ENCODE results near the gene MFSD1. TPM values are rescaled to one million over a fixed set of nuclear protein-coding genes. Genes with fewer than 3 reads are reported as not detected.

The MFSD1 gene
- total and polyA plus RNA-seq, 2 of the 4 experiments (the other 2 are of a cell fraction), result 50.4 to 64.2 TPM

DNA sequence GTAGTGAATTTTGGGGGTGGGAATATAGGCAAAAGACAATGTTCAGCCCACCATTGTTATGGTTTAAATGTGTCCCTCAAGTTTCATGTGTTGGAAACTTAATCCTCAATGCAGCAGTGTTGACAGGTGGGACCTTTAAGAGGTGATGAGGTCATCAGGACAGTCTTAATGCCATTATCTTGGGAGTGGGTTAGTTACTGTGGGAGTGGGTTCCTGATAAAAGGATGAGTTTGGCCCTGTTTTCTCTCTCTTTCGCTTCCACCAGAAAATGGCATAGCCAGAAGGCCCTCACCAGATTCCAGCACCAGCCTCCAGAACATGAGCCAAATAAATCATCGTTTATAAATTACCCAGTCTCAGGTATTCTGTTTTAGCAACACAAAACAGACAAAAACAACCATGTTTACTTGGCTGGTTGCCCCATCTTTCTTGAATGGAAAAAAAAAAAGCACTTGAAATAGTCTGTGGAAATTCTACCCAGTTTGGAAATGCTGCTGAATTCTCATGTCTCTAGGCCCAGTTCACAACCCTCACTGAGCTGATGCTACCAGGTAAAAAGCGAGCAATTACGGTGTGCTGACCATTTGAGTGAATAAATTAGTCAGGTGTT, 31.0 kb upstream of the MFSD1 start:
- no peak for DNase-seq
- H3K14ac ChIP-seq (replicated peaks; ENCODE audit: low read depth, low read length), result peak overlapping the region; percentile 72; the same call in 1 of the 2 replicates
- POLR2A ChIA-PET (ENCODE audit: unreplicated experiment), result no interaction called here
- H3K9ac ChIP-seq (ENCODE audit: low read depth, low read length), result no peak overlapping the region
- no peaks in the 10 kb centered on the region for H3K9me3 ChIP-seq (ENCODE audit: control insufficient read depth, insufficient read depth, low read length)
- H2AK9ac ChIP-seq (replicated peaks; ENCODE audit: low read depth, low read length, poor library complexity), result no peak overlapping the region
- H3K4me3 ChIP-seq (ENCODE audit: insufficient read depth, low read depth, low read length), result no peak overlapping the region
- no peak overlapping the region for H3K56ac ChIP-seq (ENCODE audit: extremely low read depth, insufficient read depth, low read length)
- H4K8ac ChIP-seq (ENCODE audit: low read depth in 2 of 2, low read length in 2 of 2), result peak overlapping the region; percentile 27 to 61; a peak in 3 of 4 replicates
- peak overlapping the region; percentile 82 for H2BK120ac ChIP-seq (ENCODE audit: low read depth, low read length)
- WGBS, 2 experiments (ENCODE audit: extremely low coverage in 2 of 2, insufficient read length in 1 of 2), result 100% methylated on average over 1 of the region's 4 CpGs; no CpG with 5 or more reads in 1 of the 2 experiments
- H3K4me1 ChIP-seq (ENCODE audit: control insufficient read depth, insufficient read depth, low read length), result peaks cover 23% of the 10 kb centered on the region
- H2AFZ ChIP-seq (replicated peaks; ENCODE audit: low read length, poor library complexity), result no peak overlapping the region
- peak overlapping the region; percentile 51 for H2BK5ac ChIP-seq (ENCODE audit: low read depth, low read length, poor library complexity, severe bottlenecking)
- H4K5ac ChIP-seq (ENCODE audit: low read depth, low read length), result peak overlapping the region; percentile 69; the same call in 1 of the 2 replicates
- ATAC-seq (ENCODE audit: low read depth), result no peak
- peak overlapping the region; percentile 61 for H2AK5ac ChIP-seq (ENCODE audit: low read depth, low read length)
- intact Hi-C loops (cut with micrococcal nuclease), result no loop called here
- peak overlapping the region; percentile 80 for H2BK20ac ChIP-seq (ENCODE audit: low read depth, low read length)
- no peaks in the 10 kb centered on the region for H3K27me3 ChIP-seq (ENCODE audit: control insufficient read depth, insufficient read depth, low read length)
- dilution Hi-C loops (cut with HindIII; ENCODE audit: low sequenced_read_pairs, unreplicated experiment), result no loop called here
- H3K9me1 ChIP-seq (ENCODE audit: insufficient read depth, low read length), result peaks cover 12% of the 10 kb centered on the region
- H3K79me1 ChIP-seq (ENCODE audit: low read depth in 1 of 2, low read length in 2 of 2), result no peaks in the 10 kb centered on the region; a peak in 1 of 4 replicates
- BruUV-seq (replicated peaks), result no TSS peak
- H3K4me2 ChIP-seq (ENCODE audit: low read depth, low read length), result no peak overlapping the region
- peak overlapping the region; percentile 82 for H3K18ac ChIP-seq (ENCODE audit: low read depth, low read length)
- H3K23ac ChIP-seq (ENCODE audit: low read depth, low read length), result no peak overlapping the region
- 0 out of 2 replicates have a peak, but pooled peaks cover 2% of the 10 kb centered on the region for H4K20me1 ChIP-seq (ENCODE audit: insufficient read depth, low read length)
- H2BK15ac ChIP-seq (ENCODE audit: low read depth, low read length), result peak overlapping the region; percentile 59; the same call in 2 of the 3 replicates
- CTCF ChIA-PET, result interaction anchor here (0.6 kb wide), 1 partner anchor 35 kb away, joined by 3 read pairs; no protein-coding TSS in a partner anchor
- no peaks in the 10 kb centered on the region for H3K36me3 ChIP-seq (ENCODE audit: control insufficient read depth, insufficient read depth, low read length)
- in situ Hi-C loops (cut with MboI; ENCODE audit: low sequenced_read_pairs), result no loop called here
- peak overlapping the region; percentile 55 for H3K4ac ChIP-seq (ENCODE audit: low read depth, low read length)
- peak overlapping the region; percentile 18; the same call in 1 of the 2 replicates for H3K27ac ChIP-seq (ENCODE audit: insufficient read depth, low read length)
- H4K91ac ChIP-seq (ENCODE audit: insufficient read depth, low read depth, low read length), result peak overlapping the region; percentile 43; the same call in 1 of the 2 replicates
- TF ChIP-seq, protein P1, sequence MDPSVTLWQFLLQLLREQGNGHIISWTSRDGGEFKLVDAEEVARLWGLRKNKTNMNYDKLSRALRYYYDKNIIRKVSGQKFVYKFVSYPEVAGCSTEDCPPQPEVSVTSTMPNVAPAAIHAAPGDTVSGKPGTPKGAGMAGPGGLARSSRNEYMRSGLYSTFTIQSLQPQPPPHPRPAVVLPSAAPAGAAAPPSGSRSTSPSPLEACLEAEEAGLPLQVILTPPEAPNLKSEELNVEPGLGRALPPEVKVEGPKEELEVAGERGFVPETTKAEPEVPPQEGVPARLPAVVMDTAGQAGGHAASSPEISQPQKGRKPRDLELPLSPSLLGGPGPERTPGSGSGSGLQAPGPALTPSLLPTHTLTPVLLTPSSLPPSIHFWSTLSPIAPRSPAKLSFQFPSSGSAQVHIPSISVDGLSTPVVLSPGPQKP (IDR thresholded peaks at IDR 0.05; ENCODE audit: borderline replicate concordance, low read depth, low read length), result no peak
- no peak for TF ChIP-seq MAFK (IDR thresholded peaks at IDR 0.05; ENCODE audit: low read depth, low read length)
- no peak for TF ChIP-seq CHD1 (IDR thresholded peaks at IDR 0.05; ENCODE audit: low read depth, low read length)
- TF ChIP-seq SMC3 (IDR thresholded peaks at IDR 0.05; ENCODE audit: low read depth, low read length), result no peak
- no peak for TF ChIP-seq NFE2L2 (IDR thresholded peaks at IDR 0.05; ENCODE audit: low read depth, low read length)
- no peak for TF ChIP-seq POLR2A (IDR thresholded peaks at IDR 0.05; ENCODE audit: low read depth, low read length)
- no peak for TF ChIP-seq CEBPB (IDR thresholded peaks at IDR 0.05; ENCODE audit: low read depth, low read length)
- TF ChIP-seq MXI1 (IDR thresholded peaks at IDR 0.05; ENCODE audit: borderline replicate concordance, low read depth, low read length), result no peak
- TF ChIP-seq RCOR1 (IDR thresholded peaks at IDR 0.05; ENCODE audit: insufficient replicate concordance, low read length), result no peak
- TF ChIP-seq USF2 (IDR thresholded peaks at IDR 0.05; ENCODE audit: low read depth, low read length), result no peak
- TF ChIP-seq RAD21 (IDR thresholded peaks at IDR 0.05; ENCODE audit: low read length), result no peak
- no peak for TF ChIP-seq MAZ (IDR thresholded peaks at IDR 0.05; ENCODE audit: borderline replicate concordance, low read depth, low read length)
- no peak for TF ChIP-seq BHLHE40 (IDR thresholded peaks at IDR 0.05; ENCODE audit: low read depth, low read length)
- no peak for TF ChIP-seq FOS (IDR thresholded peaks at IDR 0.05; ENCODE audit: low read depth, low read length)
- no peak for TF ChIP-seq RFX5 (IDR thresholded peaks at IDR 0.05; ENCODE audit: low read depth, low read length)

Measured in IMR-90 (cell line).